HG03175 (cell line): ENCODE measurements around the gene BPIFB2.

Experiments
- ATAC-seq: cut with Tn5 transposase; IDR thresholded peaks from one replicate; pipeline ENCODE4 v1.9.1; 2021; ENCODE audit warnings: mild to moderate bottlenecking, moderate library complexity; ENCODE audit not compliant: unreplicated experiment

BPIFB2 gene

GRCh38 chr20:32984196-32984595, 23.3 kb upstream of the BPIFB2 start:
- ATAC-seq = no peak

GRCh38 chr20:32984631-32985354, 22.7 kb upstream of the BPIFB2 start:
- ATAC-seq = no peak

GRCh38 chr20:32985596-32985995, 21.9 kb upstream of the BPIFB2 start:
- ATAC-seq = no peak

DNA sequence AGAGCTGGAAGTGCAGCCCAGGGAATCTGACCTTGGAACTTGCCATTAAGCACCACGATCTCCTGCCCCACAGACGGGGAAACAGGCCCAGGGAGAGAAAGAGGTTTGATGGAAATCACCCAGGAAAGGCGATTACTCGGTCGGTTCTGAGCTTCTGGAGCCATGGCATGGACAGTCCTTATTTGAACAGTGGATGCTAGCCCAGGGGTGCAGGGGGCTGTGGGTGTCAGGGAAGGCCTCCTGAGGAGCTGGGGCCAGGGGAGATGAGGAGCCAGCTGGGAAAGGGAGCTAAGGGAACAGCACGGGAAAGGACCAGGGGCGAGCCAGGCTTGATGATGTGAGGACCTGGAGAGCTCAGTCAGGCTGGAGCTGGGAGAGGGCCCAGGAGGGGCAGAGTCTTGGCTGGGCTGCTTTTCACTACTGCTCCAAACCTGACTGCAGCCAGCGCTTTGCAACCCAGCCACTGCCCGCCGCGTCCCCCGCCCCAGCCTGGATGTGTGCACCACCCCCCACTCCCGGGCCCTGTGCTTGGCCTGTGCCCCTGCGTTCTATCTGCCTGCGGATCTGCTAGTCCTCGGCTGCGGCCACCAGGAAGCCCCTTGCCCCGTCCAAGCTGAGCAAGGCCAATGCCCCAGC, 21.1 kb upstream of the BPIFB2 start:
- ATAC-seq = no peak

- no peak for ATAC-seq
Observed at GRCh38 chr20:32987044-32987825, 20.3 kb upstream of the BPIFB2 start.

- no peak for ATAC-seq
Observed at GRCh38 chr20:32988008-32988407, 19.5 kb upstream of the BPIFB2 start.

- ATAC-seq = no peak
Observed at GRCh38 chr20:32989507-32990283, 17.8 kb upstream of the BPIFB2 start.

GRCh38 chr20:32990426-32990825, 17.1 kb upstream of the BPIFB2 start:
- no peak for ATAC-seq

DNA sequence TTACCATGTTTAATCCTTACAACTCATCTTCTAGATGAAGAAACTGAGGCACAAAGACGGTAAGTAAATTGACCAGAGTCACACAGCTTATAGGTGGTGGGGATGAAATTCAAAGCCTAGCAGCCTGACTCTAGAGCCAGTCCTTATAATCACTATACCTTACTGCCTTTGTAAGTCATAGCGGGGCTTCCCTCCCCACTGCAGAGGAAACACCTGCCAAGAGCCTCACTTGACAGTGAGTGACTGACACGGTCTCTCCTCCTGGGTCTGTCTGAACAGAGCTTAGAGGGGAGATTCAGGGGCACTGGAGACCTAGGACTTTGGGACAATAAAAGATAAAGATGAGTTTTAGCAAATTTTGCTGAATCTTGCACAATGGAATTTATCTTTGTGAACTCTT, 16.1 kb upstream of the BPIFB2 start:
- no peak for ATAC-seq

- ATAC-seq = no peak
Observed at GRCh38 chr20:32991792-32992641, 15.5 kb upstream of the BPIFB2 start.

DNA sequence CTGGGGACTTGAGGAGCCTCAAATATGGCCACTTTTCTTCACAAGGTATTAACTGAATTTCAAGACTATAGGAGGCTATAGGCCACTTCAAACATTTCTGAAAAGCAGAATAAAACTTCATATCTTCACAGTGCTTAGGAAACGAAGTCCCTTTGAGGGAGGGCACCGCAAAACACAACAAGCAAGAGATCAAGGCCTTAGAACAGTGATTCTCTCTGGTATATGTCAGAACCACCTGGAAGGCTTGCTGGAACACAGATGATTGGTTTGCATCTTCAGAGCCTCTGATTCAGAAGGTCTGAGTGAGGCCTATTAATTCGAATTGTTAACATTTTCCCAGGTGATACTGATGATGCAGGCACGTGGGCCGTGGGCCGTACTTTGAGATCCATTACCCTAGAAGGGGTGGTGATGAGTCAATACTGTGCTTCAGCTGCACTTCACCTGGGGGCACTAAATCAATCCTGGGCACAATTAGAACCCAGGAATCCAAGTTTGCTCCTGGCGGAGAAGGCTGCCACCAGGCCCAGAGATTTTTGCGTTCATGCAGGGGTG, 13.9 kb upstream of the BPIFB2 start:
- no peak for ATAC-seq

GRCh38 chr20:32995802-32996201, 11.7 kb upstream of the BPIFB2 start:
- ATAC-seq = no peak

- no peak for ATAC-seq
Observed at GRCh38 chr20:32997431-32997830, 10.1 kb upstream of the BPIFB2 start.

GRCh38 chr20:32999603-33000250, 7.8 kb upstream of the BPIFB2 start:
- no peak for ATAC-seq

GRCh38 chr20:33000802-33001466, 6.6 kb upstream of the BPIFB2 start:
- no peak for ATAC-seq

DNA sequence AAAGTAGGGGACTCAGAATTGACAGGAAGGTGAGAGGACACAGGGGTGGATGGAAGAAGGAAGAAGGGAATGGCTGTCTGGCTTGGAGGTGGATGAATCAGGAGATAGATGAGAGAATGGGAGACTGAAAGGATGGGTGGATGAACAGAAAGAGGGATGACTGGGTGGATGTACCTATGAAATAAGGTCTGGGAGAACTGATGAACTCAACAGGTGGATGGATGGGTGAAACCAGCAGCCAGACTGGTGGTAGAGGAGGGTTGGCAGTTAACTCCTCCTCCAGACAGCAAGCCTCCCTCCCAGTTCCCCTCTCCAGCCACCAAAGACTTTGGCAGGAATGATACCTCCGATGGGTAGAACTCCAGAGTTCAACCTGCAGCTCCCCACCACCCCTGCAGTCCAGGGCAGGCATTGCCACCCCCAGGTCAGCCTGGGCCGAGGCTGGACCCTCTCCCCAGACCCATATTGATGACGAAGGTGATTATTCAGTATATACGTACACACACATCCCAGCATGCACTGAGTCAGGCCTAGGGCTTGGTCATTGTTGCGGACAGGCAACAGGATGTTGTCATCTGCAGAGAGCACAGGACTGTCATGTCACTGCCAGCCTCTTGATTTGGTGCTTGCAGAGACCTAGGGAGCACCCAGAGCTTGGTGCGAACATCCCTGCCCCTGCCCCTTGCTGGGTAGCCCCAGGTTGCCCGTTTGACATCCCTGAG, 5.3 kb upstream of the BPIFB2 start:
- ATAC-seq = no peak

DNA sequence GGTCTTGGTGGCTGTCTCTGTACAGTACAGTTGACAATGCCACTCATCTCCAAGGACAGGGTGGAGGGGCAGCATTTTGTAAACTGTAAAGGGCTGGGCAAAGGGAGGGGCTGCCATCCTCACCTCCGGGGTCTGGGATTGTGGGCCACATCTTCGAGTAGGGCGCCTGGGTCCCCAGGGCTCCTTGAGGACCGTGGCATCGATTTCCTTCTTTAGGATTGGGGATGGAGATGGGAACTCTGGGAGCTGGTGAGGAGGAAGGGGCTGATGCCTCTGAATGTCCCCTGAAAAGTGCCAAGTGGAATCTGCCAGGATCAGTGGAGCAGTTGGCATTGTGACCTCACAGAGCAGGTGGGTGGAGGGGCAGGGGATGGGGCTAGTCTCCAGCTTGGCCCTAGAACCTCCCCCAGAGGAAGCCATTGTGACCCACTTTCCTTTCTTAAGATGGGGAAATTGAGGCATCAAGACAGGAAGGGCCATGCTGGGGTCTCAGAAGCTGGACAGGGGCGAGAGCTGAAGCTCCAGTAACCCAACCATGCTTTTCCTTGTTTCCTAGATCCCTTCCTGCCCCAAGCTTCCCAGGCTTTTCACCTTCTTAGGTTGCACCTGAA, 3.3 kb upstream of the BPIFB2 start, which contains the start of gene SUN5:
Gene SUN5, minus strand, starts transcription at position 293 of the 611 bp plus-strand sequence. Its CDS starts 93 bp downstream, at position 200.
- ATAC-seq = no peak

DNA sequence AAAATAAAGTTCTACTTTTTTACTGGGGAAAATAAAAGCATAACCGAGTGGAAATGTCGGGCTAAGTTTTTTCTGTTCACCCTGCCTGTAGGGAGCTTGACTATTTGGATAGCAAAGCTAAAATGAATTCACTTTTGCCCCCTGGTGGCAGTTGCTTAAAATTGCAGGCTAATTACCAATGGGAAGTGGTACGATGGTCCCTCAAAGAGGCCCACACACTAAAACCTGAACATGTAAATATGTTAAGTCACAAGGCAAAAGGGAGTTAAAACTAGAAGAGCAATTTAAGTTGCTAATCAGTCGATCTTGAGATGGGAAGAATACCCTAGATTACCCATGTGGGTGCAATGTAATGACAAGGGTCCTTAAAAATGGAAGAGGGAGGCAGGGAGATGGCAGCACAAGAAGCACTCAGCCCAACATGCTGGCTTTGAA, 2.4 kb upstream of the BPIFB2 start:
- no peak for ATAC-seq
